ENCODE measurements around the gene PLVAP. TPM values are rescaled to one million over a fixed set of nuclear protein-coding genes. Genes with fewer than 3 reads are reported as not detected.

The PLVAP gene
- total and polyA plus RNA-seq, 11 donors: 7.1 to 52.8 (median 24.5) TPM

DNA sequence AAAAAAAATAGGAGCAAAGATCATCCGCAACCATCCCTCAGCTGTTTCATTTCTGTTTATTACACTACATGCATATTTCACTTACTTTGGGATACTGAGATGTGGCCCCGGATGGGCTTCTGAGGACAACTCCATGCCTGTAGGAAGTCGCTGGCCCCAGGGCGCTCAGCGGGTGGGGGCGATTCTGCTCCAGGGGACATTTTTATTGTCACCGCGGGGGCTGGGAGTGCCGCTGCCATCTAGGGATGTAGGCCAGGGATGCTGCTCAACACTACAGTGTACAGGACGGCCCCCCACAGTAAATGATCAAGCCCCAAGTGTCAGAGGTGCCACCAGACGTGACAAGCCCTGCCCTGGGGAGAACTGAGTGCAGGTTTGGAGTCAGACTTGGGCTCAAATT, 34.7 kb upstream of the PLVAP start:
- no peaks in the 10 kb centered on the region for H3K9me3 ChIP-seq
- H3K36me3 ChIP-seq: peaks cover 0 to 17% (median 0%) of the 10 kb centered on the region in 9 donors
- H3K4me1 ChIP-seq: peaks cover 0 to 39% (median 8%) of the 10 kb centered on the region in 12 donors
- DNase-seq (no peak), ATAC-seq (no peak)
- 80 to 85% (median 81%) methylated on average over 11 of the region's 11 CpGs for WGBS, 4 donors
- no peaks in the 10 kb centered on the region for H3K27me3 ChIP-seq
- peak overlapping the region in 6 of 12 donors; percentile 25 to 76 (median 54) for H3K27ac ChIP-seq
- TF ChIP-seq POLR2A (IDR thresholded peaks at IDR 0.05) (no peak), CTCF (IDR thresholded peaks at IDR 0.05) (no peak)
- no peak overlapping the region for H3K4me3 ChIP-seq
- intact Hi-C loops (cut with DNase I): no loop called here

- no peak for DNase-seq
- Histone ChIP-seq H3K4me3 (no peak overlapping the region), H3K27ac (no peak overlapping the region), H3K36me3 (peaks cover 0 to 17% (median 0%) of the 10 kb centered on the region in 9 donors), H3K9me3 (no peaks in the 10 kb centered on the region), H3K27me3 (no peaks in the 10 kb centered on the region), H3K4me1 (peaks cover 0 to 54% (median 15%) of the 10 kb centered on the region in 12 donors)
- intact Hi-C loops (cut with DNase I): no loop called here
- no peak for ATAC-seq
- TF ChIP-seq POLR2A (IDR thresholded peaks at IDR 0.05): no peak
- TF ChIP-seq CTCF (IDR thresholded peaks at IDR 0.05): no peak
- WGBS, 4 donors: 96 to 97% (median 96%) methylated on average over 9 of the region's 9 CpGs
These were observed 32.8 kb upstream of the PLVAP start for GRCh38 chr19:17409990-17410389.

DNA sequence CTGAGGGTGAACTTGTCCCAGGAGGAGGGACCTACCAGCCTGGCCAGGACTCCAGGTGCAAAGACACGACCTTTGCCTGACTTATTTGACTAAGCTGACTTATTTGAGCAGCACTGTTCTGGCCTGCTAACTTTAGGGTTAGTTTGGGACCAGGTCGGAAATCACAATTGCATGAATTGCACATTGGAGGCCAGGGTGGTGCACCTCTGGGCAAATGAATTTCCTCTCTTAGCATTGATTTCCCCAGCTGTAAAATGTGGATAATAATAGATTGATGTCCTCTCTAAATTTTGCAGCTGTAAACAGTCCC, 29.7 kb upstream of the PLVAP start:
- Histone ChIP-seq H3K9me3 (no peaks in the 10 kb centered on the region), H3K27ac (peak overlapping the region; percentile 5 to 97 (median 84)), H3K4me3 (peak overlapping the region; percentile 2 to 83 (median 51)), H3K27me3 (no peaks in the 10 kb centered on the region), H3K36me3 (peaks cover 0 to 13% (median 0%) of the 10 kb centered on the region in 9 donors), H3K4me1 (peaks cover 0 to 39% (median 7%) of the 10 kb centered on the region in 12 donors)
- TF ChIP-seq POLR2A (IDR thresholded peaks at IDR 0.05) (no peak), CTCF (IDR thresholded peaks at IDR 0.05) (no peak)
- intact Hi-C loops (cut with DNase I): no loop called here
- 42 to 54% (median 46%) methylated on average over 2 of the region's 2 CpGs for WGBS, 4 donors
- ATAC-seq (no peak), DNase-seq (no peak)

GRCh38 chr19:17406046-17406886, 29.1 kb upstream of the PLVAP start:
- H3K4me3 ChIP-seq: peak overlapping the region in 11 of 12 donors; percentile 44 to 83 (median 55)
- ATAC-seq (peak in 1 of 4 donors; percentile 12), DNase-seq (no peak)
- no peak for TF ChIP-seq POLR2A (IDR thresholded peaks at IDR 0.05)
- no peak for TF ChIP-seq CTCF (IDR thresholded peaks at IDR 0.05)
- 59 to 68% (median 65%) methylated on average over 8 to 10 of the region's 10 CpGs for WGBS, 4 donors
- peaks cover 0 to 5% (median 0%) of the 10 kb centered on the region in 9 donors for H3K27me3 ChIP-seq
- peaks cover 0 to 11% (median 0%) of the 10 kb centered on the region in 9 donors for H3K36me3 ChIP-seq
- intact Hi-C loops (cut with DNase I): no loop called here
- H3K4me1 ChIP-seq: peaks cover 0 to 39% (median 7%) of the 10 kb centered on the region in 12 donors
- peak overlapping the region; percentile 51 to 97 (median 86) for H3K27ac ChIP-seq
- H3K9me3 ChIP-seq: no peaks in the 10 kb centered on the region
